Subcutaneous abdominal adipose tissue (tissue), 5 donors: ENCODE data around the gene SGSH.

Experiments used
- H3K27ac ChIP-seq: one replicate; pipeline ENCODE4 v1.7.0; 2013; ENCODE audit warnings: low read depth, mild to moderate bottlenecking, inconsistent platforms, low read length, moderate library complexity
- H3K27me3 ChIP-seq, 5 donors: one replicate each; pipeline ENCODE4 v1.7.0; 2013; ENCODE audit warnings: low read length in 5 of 5, inconsistent platforms in 1 of 5; ENCODE audit not compliant: control insufficient read depth in 5 of 5, insufficient read depth in 4 of 5
- H3K36me3 ChIP-seq, 5 donors: one replicate each; pipeline ENCODE4 v1.7.0; 2013; ENCODE audit warnings: low read length in 5 of 5; ENCODE audit not compliant: control insufficient read depth in 5 of 5, insufficient read depth in 5 of 5
- H3K4me1 ChIP-seq, 5 donors: one replicate each; pipeline ENCODE4 v1.7.0; 2013; ENCODE audit warnings: low read length in 5 of 5, mild to moderate bottlenecking in 3 of 5, moderate library complexity in 1 of 5; ENCODE audit not compliant: control insufficient read depth in 5 of 5, insufficient read depth in 5 of 5
- H3K4me3 ChIP-seq, 5 donors: one replicate each; pipeline ENCODE4 v1.7.0; 2013; ENCODE audit warnings: low read length in 5 of 5, low read depth in 1 of 5
- H3K9ac ChIP-seq, 5 donors: one replicate each; pipeline ENCODE4 v1.7.0; 2013; ENCODE audit warnings: low read length in 5 of 5, mild to moderate bottlenecking in 4 of 5, moderate library complexity in 3 of 5
- H3K9me3 ChIP-seq, 5 donors: one replicate each; pipeline ENCODE4 v1.7.0; 2013; ENCODE audit warnings: low read length in 5 of 5; ENCODE audit not compliant: control insufficient read depth in 5 of 5
- donor health status: healthy.
- donor health status: healthy.
- donor health status: healthy.
- donor health status: healthy.
- donor health status: healthy.

Gene SGSH

GRCh38 chr17:80214012-80214877 is 5.9 kb downstream of the SGSH start:
- Histone ChIP-seq H3K4me1 (peaks cover 0 to 14% (median 4%) of the 10 kb centered on the region in 5 donors), H3K27ac (no peak overlapping the region), H3K36me3 (peaks cover 2 to 87% (median 69%) of the 10 kb centered on the region in 5 donors), H3K9ac (no peak overlapping the region), H3K4me3 (no peak overlapping the region), H3K27me3 (no peaks in the 10 kb centered on the region), H3K9me3 (no peaks in the 10 kb centered on the region)

- H3K36me3 ChIP-seq = peaks cover 2 to 93% (median 70%) of the 10 kb centered on the region in 5 donors
- no peak overlapping the region for H3K27ac ChIP-seq
- no peak overlapping the region for H3K4me3 ChIP-seq
- H3K9me3 ChIP-seq = no peaks in the 10 kb centered on the region
- no peaks in the 10 kb centered on the region for H3K27me3 ChIP-seq
- H3K4me1 ChIP-seq = peaks cover 0 to 10% (median 0%) of the 10 kb centered on the region in 5 donors
- H3K9ac ChIP-seq = no peak overlapping the region
These were observed 6.5 kb downstream of the SGSH start for GRCh38 chr17:80213643-80213975.

DNA sequence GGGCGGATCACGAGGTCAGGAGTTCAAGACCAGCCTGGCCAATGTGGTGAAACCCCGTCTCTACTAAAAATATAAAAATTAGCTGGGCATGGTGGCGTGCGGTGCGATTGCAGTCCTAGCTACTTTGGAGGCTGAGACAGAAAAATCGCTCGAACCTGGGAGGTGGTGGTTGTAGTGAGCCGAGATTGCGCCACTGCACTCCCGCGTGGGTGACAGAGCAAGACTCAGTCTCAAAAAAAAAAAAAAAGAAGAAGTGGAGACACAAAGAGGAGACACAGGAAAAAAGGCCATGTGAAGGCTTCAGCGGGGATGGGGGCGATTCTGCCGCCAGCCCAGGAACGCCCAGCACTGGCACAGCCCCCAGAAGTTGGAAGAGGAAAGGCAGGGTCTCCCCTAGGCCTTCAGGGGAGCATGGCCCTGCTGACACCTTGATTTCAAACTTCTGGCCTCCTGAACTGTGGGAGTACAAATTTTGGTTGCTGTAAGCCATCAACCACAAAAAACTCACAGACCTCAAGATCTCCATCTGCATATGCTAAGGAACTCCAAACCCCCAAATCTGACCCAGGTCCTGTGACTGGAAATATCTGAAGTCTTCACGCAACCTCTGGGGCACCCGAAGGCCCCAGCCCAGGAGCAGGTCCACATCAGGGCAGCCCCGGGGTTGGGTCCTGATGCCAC is 7.0 kb downstream of the SGSH start:
- Histone ChIP-seq H3K27me3 (no peaks in the 10 kb centered on the region), H3K9me3 (no peaks in the 10 kb centered on the region), H3K4me1 (peaks cover 0 to 5% (median 0%) of the 10 kb centered on the region in 5 donors), H3K9ac (no peak overlapping the region), H3K4me3 (no peak overlapping the region), H3K36me3 (peaks cover 2 to 98% (median 70%) of the 10 kb centered on the region in 5 donors), H3K27ac (no peak overlapping the region)

DNA sequence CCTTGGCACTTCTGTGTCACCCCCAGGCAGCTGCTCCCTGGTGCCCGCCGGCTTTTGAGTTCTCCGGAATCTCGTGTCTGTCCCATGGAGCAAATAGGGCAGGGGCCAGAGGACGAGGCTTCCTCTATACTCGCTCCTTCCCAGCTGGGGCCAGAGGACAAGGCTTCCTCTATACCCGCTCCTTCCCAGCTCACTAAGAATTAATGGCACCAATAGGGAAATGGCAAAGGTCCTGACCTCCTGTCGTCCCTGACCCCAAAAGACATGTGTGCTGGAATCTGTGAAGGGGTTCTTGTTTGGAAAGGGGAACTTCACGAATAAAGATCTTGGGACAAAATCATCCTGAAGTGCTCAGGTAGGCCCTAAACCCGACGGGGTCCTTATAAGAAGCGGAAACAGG is 7.6 kb downstream of the SGSH start:
- Histone ChIP-seq H3K9ac (no peak overlapping the region), H3K4me3 (no peak overlapping the region), H3K27ac (no peak overlapping the region), H3K9me3 (no peaks in the 10 kb centered on the region), H3K4me1 (peaks cover 0 to 5% (median 0%) of the 10 kb centered on the region in 5 donors), H3K27me3 (no peaks in the 10 kb centered on the region), H3K36me3 (peaks cover 2 to 94% (median 66%) of the 10 kb centered on the region in 5 donors)

DNA sequence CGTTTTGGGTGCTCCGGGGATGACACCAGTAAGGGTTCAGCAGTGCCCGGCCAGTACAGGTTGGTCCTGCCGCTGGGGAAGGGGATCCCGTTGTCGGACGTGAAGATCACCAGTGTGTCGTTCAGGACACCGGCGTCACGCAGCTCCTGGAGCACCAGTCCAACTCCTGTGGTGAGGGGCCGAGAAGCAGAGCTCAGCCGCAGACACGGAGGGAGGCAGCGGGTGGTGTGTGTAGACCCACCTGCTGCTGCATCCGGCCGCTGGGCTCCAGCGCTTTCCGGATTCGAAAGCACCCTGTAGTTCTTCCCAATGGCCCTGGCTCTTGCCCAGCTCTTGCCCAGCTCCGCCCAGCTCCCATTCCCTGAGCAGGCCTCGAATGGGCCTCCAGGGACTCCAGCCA is 8.0 kb downstream of the SGSH start:
- Histone ChIP-seq H3K27me3 (no peaks in the 10 kb centered on the region), H3K4me1 (peaks cover 0 to 5% (median 0%) of the 10 kb centered on the region in 5 donors), H3K4me3 (no peak overlapping the region), H3K27ac (no peak overlapping the region), H3K9ac (no peak overlapping the region), H3K36me3 (peaks cover 2 to 90% (median 63%) of the 10 kb centered on the region in 5 donors), H3K9me3 (no peaks in the 10 kb centered on the region)

DNA sequence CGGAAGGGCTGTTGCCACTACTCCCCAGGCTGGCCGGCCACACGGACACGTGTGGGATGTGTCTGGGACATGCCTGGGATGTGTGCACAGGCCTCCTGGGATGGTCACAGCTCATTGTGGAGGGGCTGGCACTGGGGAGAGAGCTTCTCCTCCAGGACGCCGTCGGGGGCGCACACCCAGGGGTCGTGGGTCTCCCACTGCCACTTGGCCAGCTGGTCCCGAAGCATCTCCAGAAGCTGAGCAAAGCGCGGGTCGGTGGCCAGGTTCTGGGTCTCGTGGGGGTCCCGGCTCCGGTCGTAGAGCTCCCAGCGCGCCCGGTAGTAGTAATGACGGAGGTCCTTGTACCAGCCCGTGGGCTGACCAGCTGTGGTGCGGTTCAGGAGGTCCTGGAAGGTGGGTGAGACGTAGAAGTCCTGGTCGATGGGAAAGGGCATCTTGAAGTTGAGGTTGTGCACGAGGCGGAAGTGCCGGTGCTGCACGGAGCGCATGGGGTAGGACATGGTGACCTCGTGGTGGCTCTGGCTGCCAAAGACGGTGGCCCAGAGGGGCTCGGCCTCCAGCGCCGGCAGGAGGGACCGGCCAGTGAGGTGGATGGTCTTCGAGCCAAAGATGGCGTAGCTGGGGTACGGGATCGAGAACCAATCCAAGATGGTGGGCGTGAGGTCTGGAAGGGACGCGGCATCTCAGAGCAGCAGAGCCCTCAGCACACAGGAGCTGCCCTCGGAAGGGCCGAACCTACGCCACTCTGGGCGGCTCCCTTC is 9.6 kb downstream of the SGSH start:
- H3K27me3 ChIP-seq = no peaks in the 10 kb centered on the region
- no peak overlapping the region for H3K9ac ChIP-seq
- H3K9me3 ChIP-seq = no peaks in the 10 kb centered on the region
- H3K4me3 ChIP-seq = no peak overlapping the region
- peaks cover 2 to 75% (median 54%) of the 10 kb centered on the region in 5 donors for H3K36me3 ChIP-seq
- peaks cover 0 to 5% (median 0%) of the 10 kb centered on the region in 5 donors for H3K4me1 ChIP-seq
- no peak overlapping the region for H3K27ac ChIP-seq

DNA sequence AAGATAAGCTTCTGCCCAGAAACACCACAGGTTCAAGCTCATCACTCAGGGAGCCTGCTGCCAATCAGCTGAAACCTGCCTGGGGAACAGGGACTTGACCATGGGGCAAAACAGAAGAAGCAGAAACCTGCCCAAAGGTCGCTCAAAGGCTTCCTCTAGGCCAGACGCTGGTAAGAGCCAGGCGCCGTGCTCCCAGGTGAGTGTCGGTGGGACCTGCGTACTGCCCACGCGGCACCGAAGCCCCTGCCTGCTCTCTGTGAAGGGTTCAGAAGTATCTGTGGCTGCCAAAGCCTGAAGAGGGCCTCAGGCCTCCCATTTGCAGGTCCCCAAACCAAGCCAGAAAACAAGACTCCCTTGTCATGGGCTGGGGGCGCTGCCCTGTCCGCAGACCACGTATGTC is 10.4 kb downstream of the SGSH start:
- H3K4me1 ChIP-seq = peaks cover 0 to 5% (median 0%) of the 10 kb centered on the region in 5 donors
- H3K27ac ChIP-seq = no peak overlapping the region
- H3K4me3 ChIP-seq = no peak overlapping the region
- H3K36me3 ChIP-seq = peaks cover 2 to 67% (median 48%) of the 10 kb centered on the region in 5 donors
- no peaks in the 10 kb centered on the region for H3K27me3 ChIP-seq
- H3K9me3 ChIP-seq = no peaks in the 10 kb centered on the region
- H3K9ac ChIP-seq = no peak overlapping the region

- H3K4me3 ChIP-seq = no peak overlapping the region
- H3K9ac ChIP-seq = no peak overlapping the region
- H3K27me3 ChIP-seq = no peaks in the 10 kb centered on the region
- H3K4me1 ChIP-seq = no peaks in the 10 kb centered on the region
- H3K9me3 ChIP-seq = no peaks in the 10 kb centered on the region
- H3K27ac ChIP-seq = no peak overlapping the region
- H3K36me3 ChIP-seq = peaks cover 2 to 50% (median 35%) of the 10 kb centered on the region in 5 donors
These were observed 12.1 kb downstream of the SGSH start for GRCh38 chr17:80208050-80208449.

GRCh38 chr17:80205811-80206210 is 14.3 kb downstream of the SGSH start:
- Histone ChIP-seq H3K27ac (no peak overlapping the region), H3K4me3 (no peak overlapping the region), H3K36me3 (peaks cover 0 to 32% (median 17%) of the 10 kb centered on the region in 5 donors), H3K9me3 (no peaks in the 10 kb centered on the region), H3K27me3 (no peaks in the 10 kb centered on the region), H3K9ac (no peak overlapping the region), H3K4me1 (no peaks in the 10 kb centered on the region)
